BJ (cell line): Measurements from ENCODE around the gene HS1BP3. TPM values are rescaled to one million over a fixed set of nuclear protein-coding genes. Genes with fewer than 3 reads are reported as not detected.

Experiments used
- CTCF ChIA-PET: fragments of 350-600 bp; formaldehyde crosslinking; extraction: SDS; loops from one replicate; lab custom pipeline; 2021; ENCODE audit warnings: antibody characterized with exemption, inconsistent platforms; lab: Yijun Ruan, JAX
- POLR2A ChIA-PET: fragments of 300-600 bp; sonication (Branson Sonifier 250); formaldehyde crosslinking; extraction: SDS; loops from one replicate; lab custom pipeline; 2021; ENCODE audit warnings: antibody characterized with exemption; lab: Charles Lee
- DNase-seq: peaks from one replicate; pipeline ENCODE4 v3.0.0-alpha.2; 2011; ENCODE audit warnings: low read depth
- H3K27me3 ChIP-seq: 2 replicates; pipeline ENCODE4 v1.6.0; 2011; ENCODE audit warnings: low read length; ENCODE audit not compliant: control insufficient read depth, insufficient read depth
- H3K36me3 ChIP-seq: 2 replicates; pipeline ENCODE4 v1.5.1; 2011; ENCODE audit warnings: low read length; ENCODE audit not compliant: control insufficient read depth, insufficient read depth
- H3K4me3 ChIP-seq: 2 replicates; pipeline ENCODE4 v1.5.1; 2011; ENCODE audit warnings: low read depth, mild to moderate bottlenecking, control low read depth, low read length
- polyA plus RNA-seq: library from polyadenylated mRNA; depleted of rRNA; stranded (reverse); fragments of >200 nt; gene quantifications from 2 replicates; pipeline ENCODE4 v1.2.3, GENCODE V29; 2011
- TF ChIP-seq, protein P1 (sequence below): IDR thresholded peaks from 2 replicates; pipeline ENCODE4 v1.5.1; 2011; ENCODE audit warnings: low read depth, mild to moderate bottlenecking, control low read depth, inconsistent platforms, low read length, moderate library complexity; ENCODE audit not compliant: insufficient read depth

HS1BP3 gene
- polyA plus RNA-seq, 1 experiment: 13.6 TPM

GRCh38 chr2:20649576-20649975 is 1.3 kb downstream of the HS1BP3 start:
- TF ChIP-seq, protein P1, sequence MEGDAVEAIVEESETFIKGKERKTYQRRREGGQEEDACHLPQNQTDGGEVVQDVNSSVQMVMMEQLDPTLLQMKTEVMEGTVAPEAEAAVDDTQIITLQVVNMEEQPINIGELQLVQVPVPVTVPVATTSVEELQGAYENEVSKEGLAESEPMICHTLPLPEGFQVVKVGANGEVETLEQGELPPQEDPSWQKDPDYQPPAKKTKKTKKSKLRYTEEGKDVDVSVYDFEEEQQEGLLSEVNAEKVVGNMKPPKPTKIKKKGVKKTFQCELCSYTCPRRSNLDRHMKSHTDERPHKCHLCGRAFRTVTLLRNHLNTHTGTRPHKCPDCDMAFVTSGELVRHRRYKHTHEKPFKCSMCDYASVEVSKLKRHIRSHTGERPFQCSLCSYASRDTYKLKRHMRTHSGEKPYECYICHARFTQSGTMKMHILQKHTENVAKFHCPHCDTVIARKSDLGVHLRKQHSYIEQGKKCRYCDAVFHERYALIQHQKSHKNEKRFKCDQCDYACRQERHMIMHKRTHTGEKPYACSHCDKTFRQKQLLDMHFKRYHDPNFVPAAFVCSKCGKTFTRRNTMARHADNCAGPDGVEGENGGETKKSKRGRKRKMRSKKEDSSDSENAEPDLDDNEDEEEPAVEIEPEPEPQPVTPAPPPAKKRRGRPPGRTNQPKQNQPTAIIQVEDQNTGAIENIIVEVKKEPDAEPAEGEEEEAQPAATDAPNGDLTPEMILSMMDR: no peak
- ChIA-PET POLR2A (no interaction called here), CTCF (interaction anchor here (0.7 to 11.0 kb wide), 8 partner anchors 10 to 238 kb away, joined by 3 to 126 read pairs (median 4); partner anchors contain the start of gene GDF7)
- H3K4me3 ChIP-seq: no peak overlapping the region
- no peak for DNase-seq
- peaks cover 1% of the 10 kb centered on the region for H3K36me3 ChIP-seq
- H3K27me3 ChIP-seq: peaks cover 2% of the 10 kb centered on the region; the same call in 1 of the 2 replicates

DNA sequence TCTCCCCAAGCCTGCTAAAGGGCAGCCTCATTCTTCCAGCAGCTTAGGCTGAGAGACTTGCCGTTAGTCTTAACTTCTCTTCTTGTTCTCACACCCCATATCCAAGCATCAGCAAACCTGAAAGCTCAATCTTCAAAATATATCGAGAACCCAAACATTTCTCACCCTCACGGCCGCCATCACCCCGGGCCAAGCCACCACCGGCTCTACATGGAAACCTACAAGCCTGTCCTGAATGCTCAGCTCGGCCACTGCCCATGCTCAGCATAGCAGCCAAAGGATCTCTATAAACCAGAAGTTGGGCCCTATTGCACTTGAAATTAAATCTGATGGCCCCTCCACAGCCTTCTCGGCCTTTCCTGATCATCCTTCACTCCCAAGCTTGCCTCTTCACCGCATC is 2.1 kb downstream of the HS1BP3 start:
- CTCF ChIA-PET: interaction anchor here (0.7 to 11.0 kb wide), 9 partner anchors 9 to 270 kb away, joined by 3 to 126 read pairs (median 5); partner anchors contain the start of gene GDF7
- DNase-seq: no peak
- POLR2A ChIA-PET: no interaction called here
- H3K4me3 ChIP-seq: no peak overlapping the region
- no peaks in the 10 kb centered on the region for H3K27me3 ChIP-seq
- TF ChIP-seq, protein P1: no peak
- H3K36me3 ChIP-seq: peaks cover 3% of the 10 kb centered on the region

DNA sequence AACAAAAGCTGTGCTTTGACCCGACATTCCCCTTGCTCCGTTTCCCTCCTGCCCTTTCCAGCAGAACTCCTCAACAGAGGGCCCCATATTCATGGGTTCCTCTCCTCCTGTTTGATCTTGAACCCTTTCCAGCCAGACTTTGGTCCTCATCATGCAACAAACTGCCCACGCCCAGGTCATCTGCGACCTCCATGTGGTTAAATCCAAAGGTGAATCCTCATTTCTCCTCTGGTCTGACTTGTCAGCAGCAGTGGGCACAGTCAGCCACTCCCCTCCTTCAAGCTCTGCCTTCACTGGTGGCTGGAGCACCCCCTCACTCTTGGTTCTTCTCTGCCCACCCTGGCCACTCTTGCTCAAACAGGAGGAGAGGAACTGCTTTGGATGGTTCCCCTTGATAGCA is 2.7 kb downstream of the HS1BP3 start:
- H3K27me3 ChIP-seq: no peaks in the 10 kb centered on the region
- CTCF ChIA-PET: interaction anchor here (1.3 to 11.0 kb wide), 6 partner anchors 8 to 269 kb away, joined by 3 to 126 read pairs (median 5); partner anchors contain the start of gene GDF7
- peaks cover 3% of the 10 kb centered on the region for H3K36me3 ChIP-seq
- POLR2A ChIA-PET: no interaction called here
- no peak for DNase-seq
- TF ChIP-seq, protein P1: no peak
- H3K4me3 ChIP-seq: no peak overlapping the region

DNA sequence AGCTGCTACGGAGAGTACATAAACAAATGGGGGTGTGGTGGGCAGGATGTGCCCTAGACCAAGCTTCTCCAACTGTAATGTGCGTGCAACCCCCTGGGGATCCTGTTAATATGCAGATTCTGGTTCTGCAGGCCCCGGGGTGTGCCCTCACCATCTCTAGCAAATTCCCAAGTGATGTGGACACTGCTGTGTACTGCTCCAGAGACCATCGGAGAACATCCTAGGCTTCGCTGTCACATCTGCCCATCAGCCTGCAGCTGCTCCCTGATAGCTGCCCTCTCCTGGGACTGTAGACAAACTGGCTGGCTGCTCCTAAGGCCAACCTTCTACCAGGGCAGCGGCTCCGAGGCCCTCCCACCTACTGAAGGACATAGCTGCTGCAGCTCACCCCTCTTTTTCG is 3.2 kb downstream of the HS1BP3 start:
- H3K36me3 ChIP-seq: peaks cover 3% of the 10 kb centered on the region
- no peak for DNase-seq
- TF ChIP-seq, protein P1: no peak
- H3K27me3 ChIP-seq: no peaks in the 10 kb centered on the region
- CTCF ChIA-PET: interaction anchor here (1.3 to 11.0 kb wide), 6 partner anchors 8 to 269 kb away, joined by 3 to 126 read pairs (median 6); partner anchors contain the start of gene GDF7
- POLR2A ChIA-PET: no interaction called here
- H3K4me3 ChIP-seq: no peak overlapping the region

GRCh38 chr2:20647211-20647610 is 3.7 kb downstream of the HS1BP3 start:
- DNase-seq: no peak
- TF ChIP-seq, protein P1: no peak
- Histone ChIP-seq H3K4me3 (no peak overlapping the region), H3K36me3 (peaks cover 3% of the 10 kb centered on the region), H3K27me3 (no peaks in the 10 kb centered on the region)
- CTCF ChIA-PET: interaction anchor here (0.9 to 11.0 kb wide), 4 partner anchors 11 to 236 kb away, joined by 3 to 126 read pairs (median 5); partner anchors contain the start of gene GDF7
- POLR2A ChIA-PET: no interaction called here
